ENCODE measurements around the gene TKFC.
"Not testable (repeated sequence)": the region's sequence is repeated elsewhere in the genome, so short reads cannot be mapped to it uniquely, and the experiment has no call there.

TKFC gene

GRCh38 chr11:61369372-61370348 is 36.6 kb downstream of the TKFC start:
- no peak for DNase-seq

GRCh38 chr11:61370349-61371005 is 37.4 kb downstream of the TKFC start:
- no peak for DNase-seq

- DNase-seq, result no peak
These were observed 39.8 kb downstream of the TKFC start for GRCh38 chr11:61372659-61373420.

GRCh38 chr11:61375761-61376108 is 42.7 kb downstream of the TKFC start:
- DNase-seq, result no peak

GRCh38 chr11:61377461-61378160 is 44.6 kb downstream of the TKFC start:
- DNase-seq, result no peak

DNA sequence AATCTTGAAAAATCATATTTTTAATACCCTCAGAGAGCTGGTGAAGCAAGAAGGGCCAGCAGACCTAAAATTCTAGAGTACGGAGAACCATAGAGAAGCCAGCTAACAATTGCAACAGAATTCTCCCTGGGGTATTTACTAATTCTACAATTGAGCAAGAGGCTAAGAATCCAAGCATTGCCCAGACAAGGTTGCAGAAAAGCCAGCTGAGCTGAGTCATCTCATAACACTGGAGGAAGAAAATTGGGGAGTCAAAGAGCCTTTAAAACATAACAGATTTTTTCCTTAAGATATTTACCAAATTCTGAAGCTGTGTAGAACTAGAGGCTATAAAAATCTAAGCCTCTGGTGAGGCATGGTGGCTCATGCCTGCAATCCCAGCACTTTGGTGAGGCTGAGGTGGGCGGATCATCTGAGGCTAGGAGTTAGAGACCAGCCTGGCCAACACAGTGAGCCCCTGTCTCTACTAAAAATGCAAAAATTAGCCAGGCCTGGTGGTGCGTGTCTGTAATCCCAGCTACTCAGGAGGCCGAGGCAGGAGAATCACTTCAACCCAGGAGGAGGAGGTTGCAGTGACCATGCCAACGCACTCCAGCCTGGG is 45.8 kb downstream of the TKFC start:
- peak; percentile 64 for DNase-seq

DNA sequence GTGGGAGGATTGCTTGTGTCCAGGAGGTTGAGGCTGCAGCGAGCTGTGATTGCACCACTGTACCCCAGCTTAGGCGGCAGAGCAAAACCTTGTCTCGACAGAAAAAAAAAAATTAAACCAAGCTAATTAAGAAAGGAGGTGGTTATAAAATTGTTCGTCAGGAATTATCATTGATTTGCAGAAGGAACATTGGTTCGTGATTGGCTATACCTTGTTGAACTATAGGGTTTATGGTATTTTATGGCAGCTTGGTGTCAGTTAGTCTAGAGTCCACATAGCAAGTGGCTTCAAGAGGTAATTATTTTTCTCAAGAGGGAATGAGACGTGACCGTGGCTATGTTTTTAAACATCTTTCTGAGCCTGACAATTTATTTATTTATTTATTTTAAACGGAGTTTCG is 47.9 kb downstream of the TKFC start:
- DNase-seq, result no peak

DNA sequence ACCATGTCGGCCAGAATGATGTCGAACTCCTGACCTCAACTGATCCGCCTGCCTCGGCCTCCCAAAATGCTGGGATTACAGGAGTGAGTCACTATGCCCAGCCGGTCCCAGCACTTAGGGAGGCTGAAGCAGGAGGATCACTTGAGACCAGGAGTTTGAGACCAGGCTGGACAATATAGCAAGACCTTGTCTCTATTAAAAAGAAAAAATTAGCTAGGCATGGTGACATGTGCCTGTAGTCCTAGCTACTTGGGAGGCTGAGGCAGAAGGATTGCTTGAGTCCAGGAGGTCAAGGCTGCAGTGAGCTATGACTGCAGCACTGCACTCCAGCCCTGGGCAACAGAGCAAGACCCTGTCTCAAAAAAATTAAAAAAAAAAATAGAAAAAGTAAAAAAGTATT is 50.8 kb downstream of the TKFC start:
- not testable (repeated sequence) for DNase-seq

DNA sequence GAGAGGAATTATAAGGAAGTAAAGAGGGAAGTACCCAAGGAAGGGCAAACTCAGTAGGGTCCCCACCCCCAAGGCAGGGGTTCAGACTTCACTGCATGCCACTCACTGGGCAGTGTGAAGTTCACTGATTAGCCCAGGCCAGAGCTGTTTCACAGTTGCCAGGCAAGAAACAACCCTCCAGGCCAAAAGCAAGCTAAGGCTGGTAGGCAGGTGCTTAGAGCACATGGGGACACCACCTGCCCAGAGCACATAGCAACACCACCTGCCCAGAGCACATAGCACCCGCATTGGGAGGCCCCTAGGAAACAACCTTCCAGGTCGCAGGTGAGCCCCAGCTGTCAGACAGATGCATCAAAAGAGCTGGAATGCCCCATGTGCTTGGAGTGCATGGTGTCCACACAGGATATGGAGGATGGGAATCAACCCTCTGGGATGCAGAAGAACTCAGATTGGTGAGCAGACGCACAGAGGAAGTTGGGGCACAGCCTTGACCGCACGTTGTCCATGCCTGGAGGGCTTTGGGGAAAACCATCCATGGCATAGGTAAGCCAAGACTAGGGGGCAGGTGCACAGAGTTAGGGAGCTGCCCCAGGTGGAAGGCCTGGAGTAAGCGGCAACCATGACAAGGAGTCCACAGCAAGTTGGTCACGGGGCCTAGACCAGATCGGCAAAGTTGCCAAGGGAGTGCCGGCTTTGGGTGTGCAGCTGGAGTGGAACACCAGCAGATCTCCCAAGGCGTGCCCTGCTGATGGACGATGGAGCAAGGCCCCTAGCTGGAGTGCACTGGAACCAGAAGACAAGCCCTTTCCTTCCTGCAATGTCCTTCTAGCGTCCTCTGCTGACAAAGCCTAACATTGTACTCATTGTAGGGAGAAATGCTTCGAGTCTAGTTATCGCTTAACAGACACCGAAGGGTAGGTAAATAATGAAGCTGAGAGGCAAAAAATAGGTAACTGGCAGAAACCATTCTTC is 51.5 kb downstream of the TKFC start:
- no peak for DNase-seq

DNA sequence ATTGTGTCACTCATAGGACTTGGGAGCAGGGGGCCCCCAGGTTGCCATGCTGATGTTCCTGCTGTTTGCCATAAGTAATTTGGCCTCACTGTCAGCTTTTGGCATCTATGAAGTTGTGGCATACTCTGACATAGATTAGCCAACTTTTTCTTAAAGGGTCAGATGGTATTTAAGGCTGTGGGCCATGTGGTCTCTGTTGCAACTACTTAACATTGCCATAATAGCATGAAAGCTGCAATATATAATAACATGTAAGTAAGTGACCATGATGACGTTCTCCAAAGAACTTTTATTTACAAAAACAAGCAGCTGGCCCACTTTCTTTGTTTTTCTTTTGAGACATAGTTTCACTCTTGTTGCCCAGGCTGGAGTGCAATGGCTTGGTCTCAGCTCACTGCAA is 57.1 kb downstream of the TKFC start:
- no peak for DNase-seq

DNA sequence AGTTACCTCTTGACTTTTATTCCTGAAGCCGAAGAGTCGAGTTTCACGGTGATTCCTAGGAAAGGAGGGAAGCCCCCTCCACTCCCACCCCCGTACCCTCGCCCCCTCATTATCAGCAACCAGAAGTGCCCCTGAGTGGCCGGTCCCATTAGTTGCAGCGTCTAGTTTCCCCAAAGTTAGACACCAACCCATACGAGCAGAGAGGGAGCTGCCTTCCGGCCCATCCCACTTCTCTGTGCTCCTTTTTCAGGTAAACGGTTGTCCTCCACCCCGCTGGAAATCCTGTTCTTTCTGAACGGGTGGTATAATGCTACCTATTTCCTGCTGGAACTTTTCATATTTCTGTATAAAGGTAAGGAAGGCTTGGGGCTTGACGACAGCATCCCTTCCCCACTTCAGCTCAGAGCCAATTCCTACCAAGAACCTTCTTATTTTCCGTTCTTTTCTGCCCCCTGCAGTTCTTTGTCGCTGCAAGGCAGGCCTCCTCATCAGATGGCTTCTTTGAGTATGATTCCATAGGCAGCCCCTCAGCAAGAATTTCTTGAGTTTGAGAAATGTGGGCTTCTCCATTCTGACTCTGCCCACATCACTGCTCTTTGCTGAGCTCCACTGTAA is 60.1 kb downstream of the TKFC start:
- DNase-seq, result no peak

Measured in T1000 (cell line).